Measurements from ENCODE around the gene KCNQ1. TPM values are rescaled to one million over a fixed set of nuclear protein-coding genes. Genes with fewer than 3 reads are reported as not detected.

Gene KCNQ1
- total and polyA plus RNA-seq, 2 experiments from 2014 or later: 0.45 to 0.87 TPM

DNA sequence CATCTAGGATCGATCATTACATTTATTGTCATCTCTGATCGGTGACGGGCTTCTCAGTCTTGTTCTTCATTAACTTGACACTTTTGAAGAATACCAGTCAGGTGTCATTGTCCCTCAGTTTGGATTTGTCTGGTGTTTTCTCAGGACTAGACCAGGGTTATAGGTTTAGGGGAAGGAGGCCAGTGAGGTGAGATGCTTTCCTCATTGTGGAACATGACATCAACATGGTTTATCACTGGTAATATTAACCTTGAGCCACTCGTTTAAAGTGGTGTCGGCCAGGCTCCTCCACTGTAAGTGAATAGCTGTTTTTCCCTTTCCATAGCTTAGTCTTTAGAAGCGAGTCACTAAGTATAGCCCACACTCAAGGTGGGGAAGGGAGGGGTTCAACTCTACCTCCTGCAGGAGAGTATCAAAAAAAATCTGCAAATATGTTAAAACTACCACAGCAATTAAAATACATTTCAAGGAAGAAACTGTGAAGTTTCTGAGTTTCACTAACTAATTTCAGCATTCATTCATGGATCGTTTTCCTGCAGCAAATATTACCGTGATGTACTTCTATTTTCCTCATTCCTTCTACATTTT, 213.0 kb downstream of the KCNQ1 start:
- Mint-ChIP-seq H3K27me3 (ENCODE audit: insufficient read depth, low read depth, poor library complexity) (peaks cover 63% of the 10 kb centered on the region), H3K9me3 (peaks cover 97% of the 10 kb centered on the region), H3K4me3 (no peak overlapping the region), H3K4me1 (no peaks in the 10 kb centered on the region; the same call in 1 of the 3 replicates), H3K27ac (no peak overlapping the region), H3K36me3 (ENCODE audit: low read depth) (peaks cover 92% of the 10 kb centered on the region)
- H3K36me3 ChIP-seq (ENCODE audit: insufficient read depth): peaks cover 17% of the 10 kb centered on the region; the same call in 1 of the 2 replicates
- H3K27me3 ChIP-seq (ENCODE audit: insufficient read depth): peaks cover 82% of the 10 kb centered on the region
- no peaks in the 10 kb centered on the region for H3K79me2 ChIP-seq (replicated peaks; ENCODE audit: insufficient read depth)
- H4K20me1 ChIP-seq (replicated peaks; ENCODE audit: insufficient read depth): no peaks in the 10 kb centered on the region; the same call in 1 of the 2 replicates
- H3K9me2 ChIP-seq (ENCODE audit: insufficient read depth): no peaks in the 10 kb centered on the region; the same call in 1 of the 2 replicates
- no peak overlapping the region for H2AFZ ChIP-seq
- no peak for ATAC-seq
- no peak for DNase-seq (ENCODE audit: low spot score)
- H3K4me3 ChIP-seq: no peak overlapping the region
- H3F3A ChIP-seq (replicated peaks; ENCODE audit: low read depth): no peaks in the 10 kb centered on the region
- TF ChIP-seq EZH2phosphoT487 (IDR thresholded peaks at IDR 0.05; ENCODE audit: unreplicated experiment) (no peak), EZH2 (IDR thresholded peaks at IDR 0.05; ENCODE audit: low read depth, unreplicated experiment) (no peak)
- H3K27ac ChIP-seq (ENCODE audit: low read depth): no peak overlapping the region
- H3K4me2 ChIP-seq: no peak overlapping the region
- H3K4me1 ChIP-seq (ENCODE audit: insufficient read depth): no peaks in the 10 kb centered on the region

DNA sequence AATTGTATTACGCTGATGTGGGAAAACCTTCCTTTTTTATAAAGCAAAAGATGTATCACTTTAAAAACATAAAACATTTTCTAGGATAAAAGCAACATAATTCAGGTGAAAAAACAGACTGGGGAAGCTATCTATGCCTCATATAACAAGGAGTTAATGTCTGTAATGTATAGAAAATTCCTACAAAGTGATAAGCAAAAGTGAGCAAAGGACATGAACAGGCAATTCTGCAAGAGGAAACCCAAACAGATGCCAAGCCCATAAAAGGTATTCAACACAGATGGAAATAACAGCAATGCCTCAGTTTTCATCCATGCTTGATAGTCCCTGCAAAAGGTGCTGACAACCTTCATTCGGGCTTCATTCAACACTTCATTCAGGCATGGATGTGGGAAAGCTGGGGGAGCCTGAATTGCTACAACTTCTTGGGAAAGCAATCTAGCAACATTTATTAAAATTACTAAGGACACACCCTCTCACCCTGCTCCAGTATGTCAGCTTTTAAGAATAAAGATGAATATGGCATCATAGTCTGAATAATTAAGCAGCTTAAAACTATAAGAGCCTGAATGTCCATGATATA, 215.6 kb downstream of the KCNQ1 start:
- Mint-ChIP-seq H3K4me1 (no peaks in the 10 kb centered on the region; the same call in 2 of the 3 replicates), H3K27ac (no peak overlapping the region), H3K4me3 (no peak overlapping the region), H3K9me3 (peaks cover 90% of the 10 kb centered on the region), H3K36me3 (ENCODE audit: low read depth) (peaks cover 89% of the 10 kb centered on the region), H3K27me3 (ENCODE audit: insufficient read depth, low read depth, poor library complexity) (peaks cover 48% of the 10 kb centered on the region)
- Histone ChIP-seq H4K20me1 (replicated peaks; ENCODE audit: insufficient read depth) (no peaks in the 10 kb centered on the region; the same call in none of the 2 replicates), H3K36me3 (ENCODE audit: insufficient read depth) (peaks cover 17% of the 10 kb centered on the region; the same call in 1 of the 2 replicates), H3K4me3 (no peak overlapping the region), H3K27ac (ENCODE audit: low read depth) (no peak overlapping the region), H3K4me2 (no peak overlapping the region), H2AFZ (no peak overlapping the region), H3F3A (replicated peaks; ENCODE audit: low read depth) (no peaks in the 10 kb centered on the region), H3K4me1 (ENCODE audit: insufficient read depth) (no peaks in the 10 kb centered on the region), H3K9me2 (ENCODE audit: insufficient read depth) (no peaks in the 10 kb centered on the region; the same call in 1 of the 2 replicates), H3K79me2 (replicated peaks; ENCODE audit: insufficient read depth) (no peaks in the 10 kb centered on the region), H3K27me3 (ENCODE audit: insufficient read depth) (peaks cover 57% of the 10 kb centered on the region)
- DNase-seq (ENCODE audit: low spot score) (no peak), ATAC-seq (no peak)
- TF ChIP-seq POLR2AphosphoS5 (IDR thresholded peaks at IDR 0.05; ENCODE audit: low read depth): no peak
- TF ChIP-seq, protein P1, sequence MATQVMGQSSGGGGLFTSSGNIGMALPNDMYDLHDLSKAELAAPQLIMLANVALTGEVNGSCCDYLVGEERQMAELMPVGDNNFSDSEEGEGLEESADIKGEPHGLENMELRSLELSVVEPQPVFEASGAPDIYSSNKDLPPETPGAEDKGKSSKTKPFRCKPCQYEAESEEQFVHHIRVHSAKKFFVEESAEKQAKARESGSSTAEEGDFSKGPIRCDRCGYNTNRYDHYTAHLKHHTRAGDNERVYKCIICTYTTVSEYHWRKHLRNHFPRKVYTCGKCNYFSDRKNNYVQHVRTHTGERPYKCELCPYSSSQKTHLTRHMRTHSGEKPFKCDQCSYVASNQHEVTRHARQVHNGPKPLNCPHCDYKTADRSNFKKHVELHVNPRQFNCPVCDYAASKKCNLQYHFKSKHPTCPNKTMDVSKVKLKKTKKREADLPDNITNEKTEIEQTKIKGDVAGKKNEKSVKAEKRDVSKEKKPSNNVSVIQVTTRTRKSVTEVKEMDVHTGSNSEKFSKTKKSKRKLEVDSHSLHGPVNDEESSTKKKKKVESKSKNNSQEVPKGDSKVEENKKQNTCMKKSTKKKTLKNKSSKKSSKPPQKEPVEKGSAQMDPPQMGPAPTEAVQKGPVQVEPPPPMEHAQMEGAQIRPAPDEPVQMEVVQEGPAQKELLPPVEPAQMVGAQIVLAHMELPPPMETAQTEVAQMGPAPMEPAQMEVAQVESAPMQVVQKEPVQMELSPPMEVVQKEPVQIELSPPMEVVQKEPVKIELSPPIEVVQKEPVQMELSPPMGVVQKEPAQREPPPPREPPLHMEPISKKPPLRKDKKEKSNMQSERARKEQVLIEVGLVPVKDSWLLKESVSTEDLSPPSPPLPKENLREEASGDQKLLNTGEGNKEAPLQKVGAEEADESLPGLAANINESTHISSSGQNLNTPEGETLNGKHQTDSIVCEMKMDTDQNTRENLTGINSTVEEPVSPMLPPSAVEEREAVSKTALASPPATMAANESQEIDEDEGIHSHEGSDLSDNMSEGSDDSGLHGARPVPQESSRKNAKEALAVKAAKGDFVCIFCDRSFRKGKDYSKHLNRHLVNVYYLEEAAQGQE (IDR thresholded peaks at IDR 0.05; ENCODE audit: unreplicated experiment): no peak
- TF ChIP-seq NANOG (IDR thresholded peaks at IDR 0.05; ENCODE audit: borderline replicate concordance): no peak
- no peak for TF ChIP-seq ZNF114 (CRISPR knock-in tag; IDR thresholded peaks at IDR 0.05)
- TF ChIP-seq, protein P2, sequence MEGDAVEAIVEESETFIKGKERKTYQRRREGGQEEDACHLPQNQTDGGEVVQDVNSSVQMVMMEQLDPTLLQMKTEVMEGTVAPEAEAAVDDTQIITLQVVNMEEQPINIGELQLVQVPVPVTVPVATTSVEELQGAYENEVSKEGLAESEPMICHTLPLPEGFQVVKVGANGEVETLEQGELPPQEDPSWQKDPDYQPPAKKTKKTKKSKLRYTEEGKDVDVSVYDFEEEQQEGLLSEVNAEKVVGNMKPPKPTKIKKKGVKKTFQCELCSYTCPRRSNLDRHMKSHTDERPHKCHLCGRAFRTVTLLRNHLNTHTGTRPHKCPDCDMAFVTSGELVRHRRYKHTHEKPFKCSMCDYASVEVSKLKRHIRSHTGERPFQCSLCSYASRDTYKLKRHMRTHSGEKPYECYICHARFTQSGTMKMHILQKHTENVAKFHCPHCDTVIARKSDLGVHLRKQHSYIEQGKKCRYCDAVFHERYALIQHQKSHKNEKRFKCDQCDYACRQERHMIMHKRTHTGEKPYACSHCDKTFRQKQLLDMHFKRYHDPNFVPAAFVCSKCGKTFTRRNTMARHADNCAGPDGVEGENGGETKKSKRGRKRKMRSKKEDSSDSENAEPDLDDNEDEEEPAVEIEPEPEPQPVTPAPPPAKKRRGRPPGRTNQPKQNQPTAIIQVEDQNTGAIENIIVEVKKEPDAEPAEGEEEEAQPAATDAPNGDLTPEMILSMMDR (conservative IDR thresholded peaks at IDR 0.05; ENCODE audit: low read depth in 2 of 2): no peak
- TF ChIP-seq EZH2phosphoT487 (IDR thresholded peaks at IDR 0.05; ENCODE audit: unreplicated experiment): no peak
- TF ChIP-seq ZNF331 (CRISPR knock-in tag; IDR thresholded peaks at IDR 0.05; ENCODE audit: low read depth): no peak
- no peak for TF ChIP-seq CREB1 (CRISPR knock-in tag; IDR thresholded peaks at IDR 0.05; ENCODE audit: low read depth)
- TF ChIP-seq STAT1 (IDR thresholded peaks at IDR 0.05; ENCODE audit: unreplicated experiment): no peak
- TF ChIP-seq EZH2 (IDR thresholded peaks at IDR 0.05; ENCODE audit: low read depth, unreplicated experiment): no peak
- no peak for TF ChIP-seq JUNB (IDR thresholded peaks at IDR 0.05; ENCODE audit: unreplicated experiment)
- TF ChIP-seq, protein P3, sequence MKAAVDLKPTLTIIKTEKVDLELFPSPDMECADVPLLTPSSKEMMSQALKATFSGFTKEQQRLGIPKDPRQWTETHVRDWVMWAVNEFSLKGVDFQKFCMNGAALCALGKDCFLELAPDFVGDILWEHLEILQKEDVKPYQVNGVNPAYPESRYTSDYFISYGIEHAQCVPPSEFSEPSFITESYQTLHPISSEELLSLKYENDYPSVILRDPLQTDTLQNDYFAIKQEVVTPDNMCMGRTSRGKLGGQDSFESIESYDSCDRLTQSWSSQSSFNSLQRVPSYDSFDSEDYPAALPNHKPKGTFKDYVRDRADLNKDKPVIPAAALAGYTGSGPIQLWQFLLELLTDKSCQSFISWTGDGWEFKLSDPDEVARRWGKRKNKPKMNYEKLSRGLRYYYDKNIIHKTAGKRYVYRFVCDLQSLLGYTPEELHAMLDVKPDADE (IDR thresholded peaks at IDR 0.05): no peak

Measured in GM23338 (cell line).